Measurements from ENCODE around the gene HPSE2. TPM values are rescaled to one million over a fixed set of nuclear protein-coding genes. Genes with fewer than 3 reads are reported as not detected.

HPSE2 gene
- total RNA-seq, 1 donor: not detected

GRCh38 chr10:98644466-98644865, 591.2 kb downstream of the HPSE2 start:
- peaks cover 3% of the 10 kb centered on the region for H3K27me3 ChIP-seq (ENCODE audit: insufficient read depth, low read length)
- no peak overlapping the region for H3K4me3 ChIP-seq (ENCODE audit: low read length)
- no peaks in the 10 kb centered on the region for H3K4me1 ChIP-seq (ENCODE audit: insufficient read depth, low read length)
- no peaks in the 10 kb centered on the region for H3K9me3 ChIP-seq (ENCODE audit: low read depth, low read length)

- Histone ChIP-seq H3K4me3 (ENCODE audit: low read length) (no peak overlapping the region), H3K4me1 (ENCODE audit: insufficient read depth, low read length) (no peaks in the 10 kb centered on the region), H3K27me3 (ENCODE audit: insufficient read depth, low read length) (peaks cover 3% of the 10 kb centered on the region), H3K9me3 (ENCODE audit: low read depth, low read length) (no peaks in the 10 kb centered on the region)
Measured at GRCh38 chr10:98642281-98642680, 593.4 kb downstream of the HPSE2 start.

GRCh38 chr10:98638920-98639319, 596.7 kb downstream of the HPSE2 start:
- H3K4me1 ChIP-seq (ENCODE audit: insufficient read depth, low read length): no peaks in the 10 kb centered on the region
- H3K4me3 ChIP-seq (ENCODE audit: low read length): no peak overlapping the region
- H3K9me3 ChIP-seq (ENCODE audit: low read depth, low read length): no peaks in the 10 kb centered on the region
- no peaks in the 10 kb centered on the region for H3K27me3 ChIP-seq (ENCODE audit: insufficient read depth, low read length)

- H3K4me1 ChIP-seq (ENCODE audit: insufficient read depth, low read length): no peaks in the 10 kb centered on the region
- H3K9me3 ChIP-seq (ENCODE audit: low read depth, low read length): no peaks in the 10 kb centered on the region
- peaks cover 2% of the 10 kb centered on the region for H3K27me3 ChIP-seq (ENCODE audit: insufficient read depth, low read length)
- no peak overlapping the region for H3K4me3 ChIP-seq (ENCODE audit: low read length)
Measured at GRCh38 chr10:98636921-98637329, 598.7 kb downstream of the HPSE2 start.

- no peak overlapping the region for H3K4me3 ChIP-seq (ENCODE audit: low read length)
- no peaks in the 10 kb centered on the region for H3K9me3 ChIP-seq (ENCODE audit: low read depth, low read length)
- peaks cover 4% of the 10 kb centered on the region for H3K27me3 ChIP-seq (ENCODE audit: insufficient read depth, low read length)
- H3K4me1 ChIP-seq (ENCODE audit: insufficient read depth, low read length): no peaks in the 10 kb centered on the region
Measured at GRCh38 chr10:98632456-98633150, 603.0 kb downstream of the HPSE2 start.

- Histone ChIP-seq H3K9me3 (ENCODE audit: low read depth, low read length) (no peaks in the 10 kb centered on the region), H3K27me3 (ENCODE audit: insufficient read depth, low read length) (peaks cover 4% of the 10 kb centered on the region), H3K4me3 (ENCODE audit: low read length) (no peak overlapping the region), H3K4me1 (ENCODE audit: insufficient read depth, low read length) (no peaks in the 10 kb centered on the region)
Measured at GRCh38 chr10:98628206-98628605, 607.4 kb downstream of the HPSE2 start.

GRCh38 chr10:98627711-98628110, 607.9 kb downstream of the HPSE2 start:
- H3K27me3 ChIP-seq (ENCODE audit: insufficient read depth, low read length): peaks cover 2% of the 10 kb centered on the region
- H3K4me1 ChIP-seq (ENCODE audit: insufficient read depth, low read length): no peaks in the 10 kb centered on the region
- H3K4me3 ChIP-seq (ENCODE audit: low read length): no peak overlapping the region
- no peaks in the 10 kb centered on the region for H3K9me3 ChIP-seq (ENCODE audit: low read depth, low read length)

- Histone ChIP-seq H3K4me1 (ENCODE audit: insufficient read depth, low read length) (no peaks in the 10 kb centered on the region), H3K9me3 (ENCODE audit: low read depth, low read length) (no peaks in the 10 kb centered on the region), H3K4me3 (ENCODE audit: low read length) (no peak overlapping the region), H3K27me3 (ENCODE audit: insufficient read depth, low read length) (peaks cover 2% of the 10 kb centered on the region)
Measured at GRCh38 chr10:98624963-98625362, 610.7 kb downstream of the HPSE2 start.

- H3K4me1 ChIP-seq (ENCODE audit: insufficient read depth, low read length): peaks cover 12% of the 10 kb centered on the region
- peaks cover under 1% of the 10 kb centered on the region for H3K27me3 ChIP-seq (ENCODE audit: insufficient read depth, low read length)
- H3K4me3 ChIP-seq (ENCODE audit: low read length): no peak overlapping the region
- H3K9me3 ChIP-seq (ENCODE audit: low read depth, low read length): no peaks in the 10 kb centered on the region
Measured at GRCh38 chr10:98623176-98623575, 612.5 kb downstream of the HPSE2 start.

- H3K4me3 ChIP-seq (ENCODE audit: low read length): no peak overlapping the region
- H3K27me3 ChIP-seq (ENCODE audit: insufficient read depth, low read length): no peaks in the 10 kb centered on the region
- no peaks in the 10 kb centered on the region for H3K9me3 ChIP-seq (ENCODE audit: low read depth, low read length)
- H3K4me1 ChIP-seq (ENCODE audit: insufficient read depth, low read length): peaks cover 12% of the 10 kb centered on the region
Measured at GRCh38 chr10:98621630-98622029, 614.0 kb downstream of the HPSE2 start.

GRCh38 chr10:98620503-98620902, 615.1 kb downstream of the HPSE2 start:
- Histone ChIP-seq H3K9me3 (ENCODE audit: low read depth, low read length) (no peaks in the 10 kb centered on the region), H3K4me3 (ENCODE audit: low read length) (no peak overlapping the region), H3K4me1 (ENCODE audit: insufficient read depth, low read length) (peaks cover 12% of the 10 kb centered on the region), H3K27me3 (ENCODE audit: insufficient read depth, low read length) (no peaks in the 10 kb centered on the region)

GRCh38 chr10:98619446-98619845, 616.2 kb downstream of the HPSE2 start:
- Histone ChIP-seq H3K27me3 (ENCODE audit: insufficient read depth, low read length) (no peaks in the 10 kb centered on the region), H3K4me3 (ENCODE audit: low read length) (no peak overlapping the region), H3K4me1 (ENCODE audit: insufficient read depth, low read length) (peaks cover 12% of the 10 kb centered on the region), H3K9me3 (ENCODE audit: low read depth, low read length) (no peaks in the 10 kb centered on the region)

- Histone ChIP-seq H3K4me1 (ENCODE audit: insufficient read depth, low read length) (peaks cover 12% of the 10 kb centered on the region), H3K27me3 (ENCODE audit: insufficient read depth, low read length) (no peaks in the 10 kb centered on the region), H3K9me3 (ENCODE audit: low read depth, low read length) (no peaks in the 10 kb centered on the region), H3K4me3 (ENCODE audit: low read length) (no peak overlapping the region)
Measured at GRCh38 chr10:98617906-98618520, 617.6 kb downstream of the HPSE2 start.

- Histone ChIP-seq H3K27me3 (ENCODE audit: insufficient read depth, low read length) (no peaks in the 10 kb centered on the region), H3K4me1 (ENCODE audit: insufficient read depth, low read length) (no peaks in the 10 kb centered on the region), H3K4me3 (ENCODE audit: low read length) (no peak overlapping the region), H3K9me3 (ENCODE audit: low read depth, low read length) (no peaks in the 10 kb centered on the region)
Measured at GRCh38 chr10:98613446-98613845, 622.2 kb downstream of the HPSE2 start.

GRCh38 chr10:98611436-98611835, 624.2 kb downstream of the HPSE2 start:
- Histone ChIP-seq H3K4me3 (ENCODE audit: low read length) (no peak overlapping the region), H3K4me1 (ENCODE audit: insufficient read depth, low read length) (no peaks in the 10 kb centered on the region), H3K9me3 (ENCODE audit: low read depth, low read length) (no peaks in the 10 kb centered on the region), H3K27me3 (ENCODE audit: insufficient read depth, low read length) (peaks cover 3% of the 10 kb centered on the region)

GRCh38 chr10:98610836-98611235, 624.8 kb downstream of the HPSE2 start:
- H3K4me3 ChIP-seq (ENCODE audit: low read length): no peak overlapping the region
- no peaks in the 10 kb centered on the region for H3K4me1 ChIP-seq (ENCODE audit: insufficient read depth, low read length)
- peaks cover 3% of the 10 kb centered on the region for H3K27me3 ChIP-seq (ENCODE audit: insufficient read depth, low read length)
- no peaks in the 10 kb centered on the region for H3K9me3 ChIP-seq (ENCODE audit: low read depth, low read length)

Data from mononuclear cell (primary cell).